ENCODE measurements around the gene METTL25B. TPM values are rescaled to one million over a fixed set of nuclear protein-coding genes. Genes with fewer than 3 reads are reported as not detected.

The METTL25B gene
- total and polyA plus RNA-seq, 2 of the 13 experiments (the other 11 are each of a cell fraction or from before 2014, with no cell fraction given) = 11.9 to 24.0 TPM

DNA sequence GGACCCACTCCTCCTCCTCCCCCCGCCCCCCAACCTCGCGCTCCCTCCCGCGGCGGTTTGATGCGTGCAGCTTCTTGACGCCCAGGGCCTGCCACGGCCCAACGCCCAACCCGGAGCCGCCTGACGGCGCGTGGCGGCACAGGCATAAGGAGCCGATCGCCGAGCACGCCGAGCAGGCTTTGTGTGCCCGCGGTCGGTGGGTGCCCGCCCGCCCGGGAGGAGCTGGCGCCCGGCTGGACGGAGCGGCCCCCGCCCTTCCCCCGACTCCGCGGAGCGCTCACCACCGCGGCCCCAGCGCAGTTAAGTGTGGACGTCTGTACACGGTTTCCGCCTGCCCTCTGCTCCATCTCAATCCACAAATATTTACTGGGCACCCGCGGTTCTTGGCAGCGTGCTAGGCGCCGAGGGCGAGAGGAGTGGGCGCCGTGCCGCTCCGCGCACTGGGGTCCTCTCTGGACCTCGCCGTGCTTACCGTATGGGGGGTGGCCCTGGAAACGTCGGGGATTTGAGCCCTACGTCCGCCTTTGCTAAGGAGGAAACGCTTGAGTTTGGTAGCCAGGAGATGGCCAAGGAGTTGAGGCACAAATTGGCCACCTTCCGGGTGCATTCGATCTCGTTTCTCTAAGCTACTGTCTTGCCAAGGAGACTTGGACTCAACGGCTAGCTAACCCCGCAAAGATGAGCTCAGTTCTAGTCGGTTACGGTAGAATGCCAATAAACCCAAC lies 23.6 kb downstream of the METTL25B start (continued):
- TF ChIP-seq, protein P1, sequence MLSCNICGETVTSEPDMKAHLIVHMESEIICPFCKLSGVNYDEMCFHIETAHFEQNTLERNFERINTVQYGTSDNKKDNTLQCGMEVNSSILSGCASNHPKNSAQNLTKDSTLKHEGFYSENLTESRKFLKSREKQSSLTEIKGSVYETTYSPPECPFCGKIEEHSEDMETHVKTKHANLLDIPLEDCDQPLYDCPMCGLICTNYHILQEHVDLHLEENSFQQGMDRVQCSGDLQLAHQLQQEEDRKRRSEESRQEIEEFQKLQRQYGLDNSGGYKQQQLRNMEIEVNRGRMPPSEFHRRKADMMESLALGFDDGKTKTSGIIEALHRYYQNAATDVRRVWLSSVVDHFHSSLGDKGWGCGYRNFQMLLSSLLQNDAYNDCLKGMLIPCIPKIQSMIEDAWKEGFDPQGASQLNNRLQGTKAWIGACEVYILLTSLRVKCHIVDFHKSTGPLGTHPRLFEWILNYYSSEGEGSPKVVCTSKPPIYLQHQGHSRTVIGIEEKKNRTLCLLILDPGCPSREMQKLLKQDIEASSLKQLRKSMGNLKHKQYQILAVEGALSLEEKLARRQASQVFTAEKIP (CRISPR knock-in tag; IDR thresholded peaks at IDR 0.05; ENCODE audit: borderline replicate concordance) = no peak
- TF ChIP-seq SMC3 (IDR thresholded peaks at IDR 0.05; ENCODE audit: low read length) (no peak), ZSCAN25 (CRISPR knock-in tag; IDR thresholded peaks at IDR 0.05) (no peak), ZIK1 (CRISPR knock-in tag; IDR thresholded peaks at IDR 0.05; ENCODE audit: borderline replicate concordance, low read depth) (peak; percentile 84), JDP2 (CRISPR knock-in tag; IDR thresholded peaks at IDR 0.05; ENCODE audit: borderline replicate concordance) (no peak), HNRNPK (IDR thresholded peaks at IDR 0.05; ENCODE audit: low read depth, low read length, poor library complexity, severe bottlenecking) (peak; percentile 97), REL (CRISPR knock-in tag; conservative IDR thresholded peaks at IDR 0.05) (peak; percentile 81), ZNF335 (CRISPR knock-in tag; IDR thresholded peaks at IDR 0.05) (no peak), TMF1 (CRISPR knock-in tag; IDR thresholded peaks at IDR 0.05; ENCODE audit: low read depth) (peak; percentile 78; the same call in 1 of the 2 replicates), ZZZ3 (CRISPR knock-in tag; IDR thresholded peaks at IDR 0.05; ENCODE audit: borderline replicate concordance) (no peak), ZNF737 (CRISPR knock-in tag; IDR thresholded peaks at IDR 0.05; ENCODE audit: borderline replicate concordance) (no peak), SP5 (CRISPR knock-in tag; IDR thresholded peaks at IDR 0.05; ENCODE audit: borderline replicate concordance, low read depth) (peak; percentile 59; the same call in 1 of the 2 replicates), ZNF619 (CRISPR knock-in tag; IDR thresholded peaks at IDR 0.05) (peak; percentile 91), ZNF17 (CRISPR knock-in tag; IDR thresholded peaks at IDR 0.05) (no peak), ZNF629 (CRISPR knock-in tag; conservative IDR thresholded peaks at IDR 0.05) (no peak), NAIF1 (CRISPR knock-in tag; IDR thresholded peaks at IDR 0.05; ENCODE audit: borderline replicate concordance) (no peak)
- TF ChIP-seq, protein P2, sequence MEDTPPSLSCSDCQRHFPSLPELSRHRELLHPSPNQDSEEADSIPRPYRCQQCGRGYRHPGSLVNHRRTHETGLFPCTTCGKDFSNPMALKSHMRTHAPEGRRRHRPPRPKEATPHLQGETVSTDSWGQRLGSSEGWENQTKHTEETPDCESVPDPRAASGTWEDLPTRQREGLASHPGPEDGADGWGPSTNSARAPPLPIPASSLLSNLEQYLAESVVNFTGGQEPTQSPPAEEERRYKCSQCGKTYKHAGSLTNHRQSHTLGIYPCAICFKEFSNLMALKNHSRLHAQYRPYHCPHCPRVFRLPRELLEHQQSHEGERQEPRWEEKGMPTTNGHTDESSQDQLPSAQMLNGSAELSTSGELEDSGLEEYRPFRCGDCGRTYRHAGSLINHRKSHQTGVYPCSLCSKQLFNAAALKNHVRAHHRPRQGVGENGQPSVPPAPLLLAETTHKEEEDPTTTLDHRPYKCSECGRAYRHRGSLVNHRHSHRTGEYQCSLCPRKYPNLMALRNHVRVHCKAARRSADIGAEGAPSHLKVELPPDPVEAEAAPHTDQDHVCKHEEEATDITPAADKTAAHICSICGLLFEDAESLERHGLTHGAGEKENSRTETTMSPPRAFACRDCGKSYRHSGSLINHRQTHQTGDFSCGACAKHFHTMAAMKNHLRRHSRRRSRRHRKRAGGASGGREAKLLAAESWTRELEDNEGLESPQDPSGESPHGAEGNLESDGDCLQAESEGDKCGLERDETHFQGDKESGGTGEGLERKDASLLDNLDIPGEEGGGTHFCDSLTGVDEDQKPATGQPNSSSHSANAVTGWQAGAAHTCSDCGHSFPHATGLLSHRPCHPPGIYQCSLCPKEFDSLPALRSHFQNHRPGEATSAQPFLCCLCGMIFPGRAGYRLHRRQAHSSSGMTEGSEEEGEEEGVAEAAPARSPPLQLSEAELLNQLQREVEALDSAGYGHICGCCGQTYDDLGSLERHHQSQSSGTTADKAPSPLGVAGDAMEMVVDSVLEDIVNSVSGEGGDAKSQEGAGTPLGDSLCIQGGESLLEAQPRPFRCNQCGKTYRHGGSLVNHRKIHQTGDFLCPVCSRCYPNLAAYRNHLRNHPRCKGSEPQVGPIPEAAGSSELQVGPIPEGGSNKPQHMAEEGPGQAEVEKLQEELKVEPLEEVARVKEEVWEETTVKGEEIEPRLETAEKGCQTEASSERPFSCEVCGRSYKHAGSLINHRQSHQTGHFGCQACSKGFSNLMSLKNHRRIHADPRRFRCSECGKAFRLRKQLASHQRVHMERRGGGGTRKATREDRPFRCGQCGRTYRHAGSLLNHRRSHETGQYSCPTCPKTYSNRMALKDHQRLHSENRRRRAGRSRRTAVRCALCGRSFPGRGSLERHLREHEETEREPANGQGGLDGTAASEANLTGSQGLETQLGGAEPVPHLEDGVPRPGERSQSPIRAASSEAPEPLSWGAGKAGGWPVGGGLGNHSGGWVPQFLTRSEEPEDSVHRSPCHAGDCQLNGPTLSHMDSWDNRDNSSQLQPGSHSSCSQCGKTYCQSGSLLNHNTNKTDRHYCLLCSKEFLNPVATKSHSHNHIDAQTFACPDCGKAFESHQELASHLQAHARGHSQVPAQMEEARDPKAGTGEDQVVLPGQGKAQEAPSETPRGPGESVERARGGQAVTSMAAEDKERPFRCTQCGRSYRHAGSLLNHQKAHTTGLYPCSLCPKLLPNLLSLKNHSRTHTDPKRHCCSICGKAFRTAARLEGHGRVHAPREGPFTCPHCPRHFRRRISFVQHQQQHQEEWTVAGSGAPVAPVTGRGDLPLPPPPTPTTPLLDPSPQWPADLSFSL (CRISPR knock-in tag; IDR thresholded peaks at IDR 0.05) = no peak
- TF ChIP-seq, protein P3, sequence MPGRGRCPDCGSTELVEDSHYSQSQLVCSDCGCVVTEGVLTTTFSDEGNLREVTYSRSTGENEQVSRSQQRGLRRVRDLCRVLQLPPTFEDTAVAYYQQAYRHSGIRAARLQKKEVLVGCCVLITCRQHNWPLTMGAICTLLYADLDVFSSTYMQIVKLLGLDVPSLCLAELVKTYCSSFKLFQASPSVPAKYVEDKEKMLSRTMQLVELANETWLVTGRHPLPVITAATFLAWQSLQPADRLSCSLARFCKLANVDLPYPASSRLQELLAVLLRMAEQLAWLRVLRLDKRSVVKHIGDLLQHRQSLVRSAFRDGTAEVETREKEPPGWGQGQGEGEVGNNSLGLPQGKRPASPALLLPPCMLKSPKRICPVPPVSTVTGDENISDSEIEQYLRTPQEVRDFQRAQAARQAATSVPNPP (CRISPR knock-in tag; IDR thresholded peaks at IDR 0.05) = no peak

Measured in HepG2 (cell line).